ENCODE measurements around the gene CSNK1D.
"Not testable (repeated sequence)": the region's sequence is repeated elsewhere in the genome, so short reads cannot be mapped to it uniquely, and the experiment has no call there.

The CSNK1D gene

GRCh38 chr17:82215972-82216300 lies 57.6 kb downstream of the CSNK1D start:
- Histone ChIP-seq H3K9ac (ENCODE audit: low read depth, low read length) (peak overlapping the region; percentile 91), H3K27me3 (ENCODE audit: control insufficient read depth, insufficient read depth, low read length) (no peaks in the 10 kb centered on the region), H3K36me3 (ENCODE audit: insufficient read depth, low read length) (no peaks in the 10 kb centered on the region), H3K4me1 (ENCODE audit: control insufficient read depth, insufficient read depth, low read length) (peaks cover 59% of the 10 kb centered on the region), H3K4me3 (ENCODE audit: low read length) (no peak overlapping the region), H3K4me2 (ENCODE audit: low read length) (peak overlapping the region; percentile 71), H3K9me3 (replicated peaks; ENCODE audit: low read length) (no peaks in the 10 kb centered on the region)

- Histone ChIP-seq H3K4me2 (ENCODE audit: low read length) (no peak overlapping the region), H3K27me3 (ENCODE audit: control insufficient read depth, insufficient read depth, low read length) (no peaks in the 10 kb centered on the region), H3K4me3 (ENCODE audit: low read length) (no peak overlapping the region), H3K4me1 (ENCODE audit: control insufficient read depth, insufficient read depth, low read length) (peaks cover 59% of the 10 kb centered on the region), H3K9ac (ENCODE audit: low read depth, low read length) (peak overlapping the region; percentile 91), H3K9me3 (replicated peaks; ENCODE audit: low read length) (no peaks in the 10 kb centered on the region), H3K36me3 (ENCODE audit: insufficient read depth, low read length) (no peaks in the 10 kb centered on the region)
Observed at GRCh38 chr17:82215095-82215971, 58.2 kb downstream of the CSNK1D start.

GRCh38 chr17:82214012-82214628 lies 59.4 kb downstream of the CSNK1D start:
- Histone ChIP-seq H3K9me3 (replicated peaks; ENCODE audit: low read length) (no peaks in the 10 kb centered on the region), H3K36me3 (ENCODE audit: insufficient read depth, low read length) (no peaks in the 10 kb centered on the region), H3K4me1 (ENCODE audit: control insufficient read depth, insufficient read depth, low read length) (peaks cover 58% of the 10 kb centered on the region), H3K9ac (ENCODE audit: low read depth, low read length) (no peak overlapping the region), H3K4me3 (ENCODE audit: low read length) (no peak overlapping the region), H3K4me2 (ENCODE audit: low read length) (peak overlapping the region; percentile 26), H3K27me3 (ENCODE audit: control insufficient read depth, insufficient read depth, low read length) (no peaks in the 10 kb centered on the region)

GRCh38 chr17:82213251-82214011 lies 60.1 kb downstream of the CSNK1D start:
- peak overlapping the region; percentile 91 for H3K4me3 ChIP-seq (ENCODE audit: low read length)

GRCh38 chr17:82212331-82213250 lies 60.9 kb downstream of the CSNK1D start, which contains the start of gene CCDC57:
CCDC57 (minus strand) TSS chr17:82212842; CDS start chr17:82201944, 10,898 bp downstream.
- no peaks in the 10 kb centered on the region for H3K9me3 ChIP-seq (replicated peaks; ENCODE audit: low read length)
- H3K36me3 ChIP-seq (ENCODE audit: insufficient read depth, low read length), result no peaks in the 10 kb centered on the region
- H3K9ac ChIP-seq (ENCODE audit: low read depth, low read length), result peak within 1 kb of the TSS; percentile 94
- peak within 1 kb of the TSS; percentile 91 for H3K4me3 ChIP-seq (ENCODE audit: low read length)
- H3K27me3 ChIP-seq (ENCODE audit: control insufficient read depth, insufficient read depth, low read length), result no peaks in the 10 kb centered on the region
- peak within 1 kb of the TSS; percentile 94 for H3K4me2 ChIP-seq (ENCODE audit: low read length)
- H3K4me1 ChIP-seq (ENCODE audit: control insufficient read depth, insufficient read depth, low read length), result peaks cover 43% of the 10 kb centered on the region

More at GRCh38 chr17:82213251-82214011, 60.1 kb downstream of the CSNK1D start:
- H3K4me1 ChIP-seq (ENCODE audit: control insufficient read depth, insufficient read depth, low read length), result peaks cover 51% of the 10 kb centered on the region
- no peaks in the 10 kb centered on the region for H3K36me3 ChIP-seq (ENCODE audit: insufficient read depth, low read length)
- H3K9ac ChIP-seq (ENCODE audit: low read depth, low read length), result peak overlapping the region; percentile 94
- no peaks in the 10 kb centered on the region for H3K9me3 ChIP-seq (replicated peaks; ENCODE audit: low read length)
- H3K4me2 ChIP-seq (ENCODE audit: low read length), result peak overlapping the region; percentile 94
- H3K27me3 ChIP-seq (ENCODE audit: control insufficient read depth, insufficient read depth, low read length), result no peaks in the 10 kb centered on the region

GRCh38 chr17:82210655-82211054 lies 62.8 kb downstream of the CSNK1D start:
- not testable (repeated sequence) for H3K4me3 ChIP-seq (ENCODE audit: low read length); H3K9me3 ChIP-seq (replicated peaks; ENCODE audit: low read length); H3K4me2 ChIP-seq (ENCODE audit: low read length); H3K9ac ChIP-seq (ENCODE audit: low read depth, low read length); H3K36me3 ChIP-seq (ENCODE audit: insufficient read depth, low read length); H3K27me3 ChIP-seq (ENCODE audit: control insufficient read depth, insufficient read depth, low read length)
- peaks cover 31% of the 10 kb centered on the region for H3K4me1 ChIP-seq (ENCODE audit: control insufficient read depth, insufficient read depth, low read length)

- Histone ChIP-seq H3K4me2 (ENCODE audit: low read length) (peak overlapping the region; percentile 71), H3K27me3 (ENCODE audit: control insufficient read depth, insufficient read depth, low read length) (no peaks in the 10 kb centered on the region), H3K4me3 (ENCODE audit: low read length) (no peak overlapping the region), H3K36me3 (ENCODE audit: insufficient read depth, low read length) (peaks cover 4% of the 10 kb centered on the region), H3K9me3 (replicated peaks; ENCODE audit: low read length) (no peaks in the 10 kb centered on the region), H3K9ac (ENCODE audit: low read depth, low read length) (peak overlapping the region; percentile 60), H3K4me1 (ENCODE audit: control insufficient read depth, insufficient read depth, low read length) (peaks cover 18% of the 10 kb centered on the region)
Observed at GRCh38 chr17:82205720-82206508, 67.6 kb downstream of the CSNK1D start.

- H3K36me3 ChIP-seq (ENCODE audit: insufficient read depth, low read length), result peaks cover 4% of the 10 kb centered on the region
- peak overlapping the region; percentile 51 for H3K4me2 ChIP-seq (ENCODE audit: low read length)
- no peak overlapping the region for H3K9ac ChIP-seq (ENCODE audit: low read depth, low read length)
- H3K27me3 ChIP-seq (ENCODE audit: control insufficient read depth, insufficient read depth, low read length), result no peaks in the 10 kb centered on the region
- no peaks in the 10 kb centered on the region for H3K9me3 ChIP-seq (replicated peaks; ENCODE audit: low read length)
- peaks cover 18% of the 10 kb centered on the region for H3K4me1 ChIP-seq (ENCODE audit: control insufficient read depth, insufficient read depth, low read length)
- H3K4me3 ChIP-seq (ENCODE audit: low read length), result no peak overlapping the region
Observed at GRCh38 chr17:82204831-82205719, 68.4 kb downstream of the CSNK1D start.

GRCh38 chr17:82203920-82204319 lies 69.6 kb downstream of the CSNK1D start:
- H3K4me3 ChIP-seq (ENCODE audit: low read length), result no peak overlapping the region

More at GRCh38 chr17:82203920-82204319, 69.6 kb downstream of the CSNK1D start:
- Histone ChIP-seq H3K9me3 (replicated peaks; ENCODE audit: low read length) (no peaks in the 10 kb centered on the region), H3K27me3 (ENCODE audit: control insufficient read depth, insufficient read depth, low read length) (no peaks in the 10 kb centered on the region), H3K4me2 (ENCODE audit: low read length) (no peak overlapping the region), H3K36me3 (ENCODE audit: insufficient read depth, low read length) (peaks cover 8% of the 10 kb centered on the region), H3K9ac (ENCODE audit: low read depth, low read length) (no peak overlapping the region), H3K4me1 (ENCODE audit: control insufficient read depth, insufficient read depth, low read length) (peaks cover 18% of the 10 kb centered on the region)
